GM12891 (cell line): ENCODE measurements around the gene KLHL3.

Source experiments
- DNase-seq: peaks from one replicate; pipeline ENCODE4 v3.0.0; 2011; ENCODE audit warnings: low spot score; ENCODE audit not compliant: insufficient read length
- FAIRE-seq: peaks from 2 replicates; lab custom pipeline; 2011; peaks lifted over from hg19 to GRCh38; lab: Jason Lieb, UNC
- PAX5 ChIP-seq: IDR thresholded peaks from 2 replicates; pipeline ENCODE4 v1.6.1; 2011; ENCODE audit warnings: low read length, moderate library complexity, mild to moderate bottlenecking; ENCODE audit not compliant: insufficient read depth, severe bottlenecking
- POLR2A ChIP-seq: IDR thresholded peaks from 2 replicates; pipeline ENCODE4 v1.6.1; 2011; ENCODE audit warnings: low read depth, low read length, control low read depth
- POLR2AphosphoS5 ChIP-seq: IDR thresholded peaks from 2 replicates; pipeline ENCODE4 v1.6.1; 2011; ENCODE audit warnings: low read depth, low read length, control low read depth
- POU2F2 ChIP-seq: IDR thresholded peaks from 2 replicates; pipeline ENCODE4 v1.6.1; 2011; ENCODE audit warnings: low read depth, mild to moderate bottlenecking, control low read depth, low read length, moderate library complexity
- SPI1 ChIP-seq: IDR thresholded peaks from 2 replicates; pipeline ENCODE4 v1.6.1; 2011; ENCODE audit warnings: low read depth, low read length, control low read depth
- TAF1 ChIP-seq: IDR thresholded peaks from 2 replicates; pipeline ENCODE4 v1.6.1; 2011; ENCODE audit warnings: low read depth, low read length, control low read depth

The KLHL3 gene

GRCh38 chr5:137750436-137750835, 14.5 kb upstream of the KLHL3 start:
- no peak for DNase-seq
- no peak for FAIRE-seq
- TF ChIP-seq TAF1 (no peak), SPI1 (no peak), POLR2A (0 out of 2 replicates have a peak, but pooled peaks have one; percentile 10), POU2F2 (no peak), PAX5 (no peak)

DNA sequence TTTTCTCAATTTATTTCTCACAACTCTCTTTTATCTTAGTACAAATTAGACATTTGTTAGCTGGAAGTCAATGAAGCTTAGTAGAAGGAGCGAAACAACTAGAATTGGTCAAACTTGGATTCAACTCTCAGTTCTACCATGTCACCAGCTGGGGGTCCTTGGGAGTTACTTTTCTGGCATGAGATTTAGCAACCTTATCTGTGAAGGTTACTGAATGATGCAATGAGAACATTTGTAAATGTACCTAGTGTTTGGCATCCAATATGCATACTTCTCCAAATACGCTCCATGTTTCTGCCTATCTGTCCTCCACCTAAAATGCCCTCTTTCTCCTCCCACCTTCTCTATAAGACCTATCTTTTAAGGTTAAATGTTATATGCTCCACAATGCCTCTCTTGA, 12.0 kb upstream of the KLHL3 start:
- DNase-seq: no peak
- TF ChIP-seq TAF1 (no peak), POLR2A (no peak; the same call in 1 of the 2 replicates), POU2F2 (no peak), SPI1 (no peak), PAX5 (no peak), POLR2AphosphoS5 (no peak)
- no peak for FAIRE-seq

DNA sequence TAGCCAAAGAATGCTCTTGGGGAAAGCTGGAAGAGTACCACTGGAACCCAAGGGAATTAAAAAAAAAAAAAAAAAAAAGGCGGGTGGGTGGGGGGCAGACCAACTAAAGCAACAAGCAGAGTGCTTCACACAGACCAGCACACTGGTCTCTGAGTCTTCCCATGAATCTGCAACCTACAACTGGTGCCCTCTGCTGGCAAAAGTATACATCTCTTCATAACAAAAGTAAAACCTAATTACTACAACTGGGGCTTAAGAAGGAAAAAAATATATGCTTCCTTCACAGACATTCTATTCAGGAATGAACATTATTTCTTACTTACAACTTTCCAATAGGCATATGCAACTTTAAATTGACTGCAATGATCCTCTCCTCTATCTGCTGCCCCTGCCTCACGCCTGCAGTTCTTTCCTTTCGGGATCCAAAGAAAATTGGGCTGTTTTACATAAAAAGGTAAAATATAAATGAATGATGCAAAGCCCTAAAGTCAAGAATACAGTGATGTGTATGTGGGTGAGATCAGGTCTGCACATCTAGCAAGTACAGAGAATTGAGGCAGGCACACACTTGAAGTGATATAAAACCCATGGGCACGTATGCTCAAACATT, 7.2 kb upstream of the KLHL3 start:
- peak; percentile 81 for FAIRE-seq
- DNase-seq: no peak
- TF ChIP-seq PAX5: no peak
- TF ChIP-seq POU2F2: no peak
- TF ChIP-seq POLR2AphosphoS5: no peak
- no peak for TF ChIP-seq TAF1
- no peak for TF ChIP-seq POLR2A

GRCh38 chr5:137741718-137742117, 5.8 kb upstream of the KLHL3 start:
- FAIRE-seq (no peak), DNase-seq (no peak)
- no peak for TF ChIP-seq POLR2AphosphoS5
- no peak for TF ChIP-seq PAX5
- no peak for TF ChIP-seq SPI1
- no peak for TF ChIP-seq TAF1
- no peak for TF ChIP-seq POLR2A
- TF ChIP-seq POU2F2: no peak

GRCh38 chr5:137739737-137740136, 3.8 kb upstream of the KLHL3 start:
- no peak for FAIRE-seq
- TF ChIP-seq PAX5 (no peak), POU2F2 (no peak), POLR2A (no peak), SPI1 (no peak), TAF1 (no peak), POLR2AphosphoS5 (no peak)

DNA sequence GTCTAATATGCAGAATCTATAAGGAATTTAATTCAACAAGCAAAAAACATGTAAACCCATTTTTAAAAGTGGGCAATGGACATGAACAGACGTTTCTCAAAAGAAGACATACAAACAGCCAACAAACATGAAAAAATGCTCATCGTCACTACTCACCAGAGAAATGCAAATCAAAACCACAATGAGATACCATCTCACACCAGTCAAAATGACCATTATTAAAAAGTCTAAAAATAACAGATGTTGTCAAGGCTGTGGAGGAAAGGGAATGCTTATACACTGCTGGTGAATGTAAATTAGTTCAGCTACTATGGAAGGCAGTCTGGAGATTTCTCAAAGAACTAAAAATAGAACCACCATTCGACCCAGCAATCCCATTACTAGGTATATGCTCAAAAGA, 3.1 kb upstream of the KLHL3 start:
- no peak for DNase-seq
- FAIRE-seq: peak; percentile 9
- no peak for TF ChIP-seq POLR2AphosphoS5
- no peak for TF ChIP-seq POLR2A
- TF ChIP-seq PAX5: no peak
- TF ChIP-seq TAF1: no peak
- no peak for TF ChIP-seq POU2F2
- no peak for TF ChIP-seq SPI1

More at GRCh38 chr5:137739737-137740136, 3.8 kb upstream of the KLHL3 start:
- DNase-seq: no peak

GRCh38 chr5:137737349-137738131, 1.7 kb upstream of the KLHL3 start:
- DNase-seq (no peak), FAIRE-seq (peak; percentile 59)
- TF ChIP-seq POLR2A (no peak), SPI1 (no peak), PAX5 (no peak), POU2F2 (no peak), POLR2AphosphoS5 (no peak), TAF1 (no peak)

- DNase-seq (no peak), FAIRE-seq (no peak)
- no peak for TF ChIP-seq POLR2A
Observed at GRCh38 chr5:137736496-137736895, 607 bp upstream of the KLHL3 start.

GRCh38 chr5:137734962-137735554, 831 bp downstream of the KLHL3 start:
- TF ChIP-seq POU2F2 (no peak), PAX5 (no peak), TAF1 (no peak), POLR2AphosphoS5 (no peak), POLR2A (no peak), SPI1 (no peak)
- peak; percentile 60 for FAIRE-seq

More at GRCh38 chr5:137734962-137735554, 831 bp downstream of the KLHL3 start:
- no peak for DNase-seq
